SU-DHL-6 (cell line): ENCODE results near the gene TMEM40.

ENCODE experiments used
- H2AFZ ChIP-seq: fragments of 200-600 bp; sonication (generic); 2 replicates; pipeline ENCODE4 v1.6.1; 2014; ENCODE audit warnings: low read depth, mild to moderate bottlenecking, moderate library complexity, mixed read lengths, antibody characterized with exemption, low read length; ENCODE audit not compliant: severe bottlenecking
- H3F3A ChIP-seq: fragments of 200-600 bp; shearing (Covaris generic); 2 replicates; pipeline ENCODE4 v1.6.0; 2016; ENCODE audit warnings: antibody characterized with exemption, mild to moderate bottlenecking; ENCODE audit not compliant: insufficient read depth
- H3K27ac ChIP-seq: fragments of 200-600 bp; sonication (generic); 2 replicates; pipeline ENCODE4 v1.5.1; 2016; ENCODE audit warnings: low read depth, mild to moderate bottlenecking, low read length, moderate library complexity, mixed read lengths
- H3K27me3 ChIP-seq: fragments of 200-600 bp; sonication (generic), shearing (Covaris generic); 2 replicates; pipeline ENCODE4 v1.6.0; 2014; ENCODE audit warnings: mild to moderate bottlenecking, low read length
- H3K36me3 ChIP-seq: fragments of 200-600 bp; sonication (generic); 2 replicates; pipeline ENCODE4 v1.6.1; 2014; ENCODE audit warnings: mild to moderate bottlenecking, low read length, mixed read lengths
- H3K4me2 ChIP-seq: fragments of 300-600, 200-600 bp; shearing (Covaris generic), sonication (generic); 2 replicates; pipeline ENCODE4 v1.6.0; 2014; ENCODE audit warnings: low read length, low read depth, mild to moderate bottlenecking; ENCODE audit not compliant: poor library complexity, severe bottlenecking
- H3K4me3 ChIP-seq: fragments of 200-600 bp; sonication (generic); 2 replicates; pipeline ENCODE4 v1.5.1; 2014; ENCODE audit warnings: antibody characterized with exemption, low read length, mild to moderate bottlenecking, mixed read lengths; ENCODE audit not compliant: insufficient read depth, poor library complexity, severe bottlenecking
- H3K79me2 ChIP-seq: fragments of 200-600 bp; sonication (generic); 2 replicates; pipeline ENCODE4 v1.6.1; 2014; ENCODE audit warnings: mild to moderate bottlenecking, low read length, moderate library complexity; ENCODE audit not compliant: insufficient read depth
- H3K9ac ChIP-seq: fragments of 200-600 bp; sonication (generic); 2 replicates; pipeline ENCODE4 v1.7.0; 2014; ENCODE audit warnings: mild to moderate bottlenecking, low read length
- H3K9me2 ChIP-seq: fragments of 200-600 bp; sonication (generic); replicated peaks from 2 replicates; pipeline ENCODE4 v1.6.1; 2014; ENCODE audit warnings: low read length; ENCODE audit not compliant: insufficient read depth
- H3K9me3 ChIP-seq: fragments of 200-600 bp; sonication (generic); 2 replicates; pipeline ENCODE4 v1.6.1; 2014; ENCODE audit warnings: low read length, mixed read lengths; ENCODE audit not compliant: insufficient read depth
- H4K20me1 ChIP-seq: fragments of 200-600 bp; sonication (generic); 2 replicates; pipeline ENCODE4 v1.6.1; 2014; ENCODE audit warnings: low read depth, mild to moderate bottlenecking, antibody characterized with exemption, low read length, moderate library complexity, mixed read lengths
- EZH2phosphoT487 ChIP-seq: fragments of 200-600 bp; sonication (generic), shearing (Covaris generic); conservative IDR thresholded peaks from 2 replicates; pipeline ENCODE4 v1.6.1; 2018; ENCODE audit warnings: mild to moderate bottlenecking, antibody characterized with exemption, low read length, moderate library complexity, mixed read lengths
- TF ChIP-seq, protein P1 (sequence below): fragments of 200-600 bp; sonication (generic); IDR thresholded peaks from one replicate; pipeline ENCODE4 v1.5.1; 2017; ENCODE audit warnings: antibody characterized with exemption, mild to moderate bottlenecking, low read length, moderate library complexity; ENCODE audit not compliant: insufficient read depth, poor library complexity, severe bottlenecking

The TMEM40 gene

DNA sequence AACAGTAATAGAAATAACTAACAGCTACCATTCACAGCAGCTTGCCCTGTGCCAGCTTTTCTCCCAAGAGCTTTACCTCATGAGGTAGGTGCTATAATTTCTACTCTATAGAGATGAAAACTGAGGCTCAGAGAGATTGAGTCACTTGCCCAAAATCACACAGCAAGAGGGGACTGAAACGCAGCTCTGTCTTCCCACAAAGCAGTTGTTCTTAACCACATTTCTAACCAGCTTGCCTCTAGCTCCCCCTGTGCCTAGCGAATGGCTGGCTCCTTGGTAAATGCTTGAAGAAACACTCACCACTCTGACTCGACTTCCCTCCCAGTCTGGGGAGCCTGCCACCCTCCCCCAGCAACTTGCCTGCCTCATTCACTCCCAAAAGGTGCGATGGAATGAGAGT is 15.6 kb upstream of the TMEM40 start:
- Histone ChIP-seq H3K27ac (no peak overlapping the region), H3F3A (no peaks in the 10 kb centered on the region), H3K9me3 (no peaks in the 10 kb centered on the region), H3K27me3 (no peaks in the 10 kb centered on the region), H3K36me3 (no peaks in the 10 kb centered on the region), H2AFZ (no peak overlapping the region), H3K9me2 (no peaks in the 10 kb centered on the region), H3K4me2 (no peak overlapping the region), H3K79me2 (no peaks in the 10 kb centered on the region), H4K20me1 (no peaks in the 10 kb centered on the region), H3K9ac (no peak overlapping the region), H3K4me3 (no peak overlapping the region)
- TF ChIP-seq EZH2phosphoT487, result no peak
- TF ChIP-seq, protein P1, sequence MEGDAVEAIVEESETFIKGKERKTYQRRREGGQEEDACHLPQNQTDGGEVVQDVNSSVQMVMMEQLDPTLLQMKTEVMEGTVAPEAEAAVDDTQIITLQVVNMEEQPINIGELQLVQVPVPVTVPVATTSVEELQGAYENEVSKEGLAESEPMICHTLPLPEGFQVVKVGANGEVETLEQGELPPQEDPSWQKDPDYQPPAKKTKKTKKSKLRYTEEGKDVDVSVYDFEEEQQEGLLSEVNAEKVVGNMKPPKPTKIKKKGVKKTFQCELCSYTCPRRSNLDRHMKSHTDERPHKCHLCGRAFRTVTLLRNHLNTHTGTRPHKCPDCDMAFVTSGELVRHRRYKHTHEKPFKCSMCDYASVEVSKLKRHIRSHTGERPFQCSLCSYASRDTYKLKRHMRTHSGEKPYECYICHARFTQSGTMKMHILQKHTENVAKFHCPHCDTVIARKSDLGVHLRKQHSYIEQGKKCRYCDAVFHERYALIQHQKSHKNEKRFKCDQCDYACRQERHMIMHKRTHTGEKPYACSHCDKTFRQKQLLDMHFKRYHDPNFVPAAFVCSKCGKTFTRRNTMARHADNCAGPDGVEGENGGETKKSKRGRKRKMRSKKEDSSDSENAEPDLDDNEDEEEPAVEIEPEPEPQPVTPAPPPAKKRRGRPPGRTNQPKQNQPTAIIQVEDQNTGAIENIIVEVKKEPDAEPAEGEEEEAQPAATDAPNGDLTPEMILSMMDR, result no peak

DNA sequence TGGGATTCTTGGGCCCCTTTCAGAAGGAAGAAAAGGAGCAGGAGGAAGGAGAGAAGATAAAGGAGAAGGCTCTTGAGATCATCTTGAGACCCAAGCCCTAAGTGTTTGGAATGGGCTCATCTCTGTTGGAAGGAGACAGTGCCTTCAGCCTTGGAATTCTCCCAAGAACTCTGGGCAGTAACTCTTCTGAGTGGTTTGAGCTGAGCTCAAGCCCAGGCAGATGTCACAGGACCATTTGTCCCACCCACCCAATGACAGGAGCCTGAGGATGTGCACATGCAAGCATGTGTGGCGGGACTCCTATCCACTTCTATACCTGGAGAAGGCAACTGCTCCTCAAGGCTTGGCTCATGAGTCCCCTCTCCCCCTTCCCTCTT is 14.6 kb upstream of the TMEM40 start:
- Histone ChIP-seq H3K27ac (no peak overlapping the region), H4K20me1 (no peaks in the 10 kb centered on the region), H3K9me3 (no peaks in the 10 kb centered on the region), H3K9me2 (no peaks in the 10 kb centered on the region), H3K27me3 (no peaks in the 10 kb centered on the region), H3K36me3 (no peaks in the 10 kb centered on the region), H3K79me2 (no peaks in the 10 kb centered on the region), H3K9ac (no peak overlapping the region), H3F3A (no peaks in the 10 kb centered on the region), H3K4me2 (no peak overlapping the region), H2AFZ (no peak overlapping the region), H3K4me3 (no peak overlapping the region)
- TF ChIP-seq EZH2phosphoT487, result no peak
- TF ChIP-seq, protein P1, result no peak

DNA sequence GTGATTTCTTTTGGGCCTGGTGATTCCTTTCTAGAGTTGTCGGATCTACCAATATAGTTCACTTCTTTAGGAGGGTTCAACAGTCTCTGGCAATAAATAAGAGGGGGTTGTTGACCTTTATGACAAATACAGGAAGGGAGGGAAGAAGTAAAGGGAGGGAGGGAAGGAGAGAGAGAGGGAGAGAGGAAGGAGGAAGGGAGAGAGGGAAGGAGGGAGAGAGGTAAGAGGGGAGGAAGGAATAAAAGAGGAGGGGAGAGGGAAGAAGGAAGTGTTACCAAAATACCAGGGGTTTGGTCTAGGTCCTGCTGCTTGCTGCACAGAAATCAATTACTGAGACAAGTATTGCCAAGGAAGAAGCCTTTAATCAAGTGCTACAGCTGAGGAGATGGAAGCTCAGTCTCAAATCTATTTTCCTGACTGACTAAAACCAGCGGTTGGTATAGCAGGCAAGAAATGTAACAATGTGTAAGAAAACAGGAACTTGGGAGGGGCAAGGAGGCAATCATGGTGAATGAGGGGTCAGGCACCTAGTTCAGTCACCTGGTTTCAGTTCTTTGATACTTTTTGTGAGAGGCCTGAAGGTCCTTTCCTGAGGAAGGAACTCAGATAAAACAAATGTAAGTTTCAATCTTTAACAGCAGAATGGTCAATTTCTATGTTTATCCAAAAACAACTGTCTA is 14.1 kb upstream of the TMEM40 start:
- H3K4me3 ChIP-seq, result no peak overlapping the region
- no peaks in the 10 kb centered on the region for H3K9me3 ChIP-seq
- H2AFZ ChIP-seq, result no peak overlapping the region
- H3F3A ChIP-seq, result no peaks in the 10 kb centered on the region
- H3K27me3 ChIP-seq, result no peaks in the 10 kb centered on the region
- TF ChIP-seq EZH2phosphoT487, result no peak
- H3K9me2 ChIP-seq, result no peaks in the 10 kb centered on the region
- no peak overlapping the region for H3K4me2 ChIP-seq
- no peaks in the 10 kb centered on the region for H4K20me1 ChIP-seq
- H3K79me2 ChIP-seq, result no peaks in the 10 kb centered on the region
- no peak overlapping the region for H3K27ac ChIP-seq
- H3K9ac ChIP-seq, result no peak overlapping the region
- H3K36me3 ChIP-seq, result no peaks in the 10 kb centered on the region

DNA sequence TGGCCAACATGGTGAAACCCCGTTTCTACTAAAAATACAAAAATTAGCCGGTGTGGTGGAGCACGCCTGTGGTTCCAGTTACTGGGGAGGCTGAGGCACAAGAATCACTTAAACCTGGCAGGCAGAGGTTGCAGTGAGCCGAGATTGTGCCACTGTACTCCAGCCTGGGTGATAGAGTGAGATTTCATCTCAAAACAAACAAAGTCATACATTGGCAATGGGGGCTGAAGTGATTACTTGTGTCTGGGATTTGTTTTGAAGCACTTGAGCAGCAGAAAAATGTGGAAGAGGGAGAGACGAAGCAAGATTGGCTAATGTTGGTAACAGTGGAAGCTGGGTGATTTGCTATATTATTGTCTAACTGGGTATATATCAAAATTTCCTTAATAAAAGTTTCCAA is 13.4 kb upstream of the TMEM40 start:
- H3K9me3 ChIP-seq, result no peaks in the 10 kb centered on the region
- H3K79me2 ChIP-seq, result no peaks in the 10 kb centered on the region
- no peak overlapping the region for H3K4me2 ChIP-seq
- no peaks in the 10 kb centered on the region for H4K20me1 ChIP-seq
- H3K4me3 ChIP-seq, result no peak overlapping the region
- no peak overlapping the region for H3K9ac ChIP-seq
- no peak for TF ChIP-seq EZH2phosphoT487
- TF ChIP-seq, protein P1, result no peak
- H3K36me3 ChIP-seq, result no peaks in the 10 kb centered on the region
- H2AFZ ChIP-seq, result no peak overlapping the region
- no peaks in the 10 kb centered on the region for H3K27me3 ChIP-seq
- H3F3A ChIP-seq, result no peaks in the 10 kb centered on the region
- H3K9me2 ChIP-seq, result no peaks in the 10 kb centered on the region
- no peak overlapping the region for H3K27ac ChIP-seq
